Measurements from ENCODE around the gene TEKTIP1.
A peak's percentile ranks its signal among the peaks of the same experiment; 100 is the strongest.

TEKTIP1 gene

DNA sequence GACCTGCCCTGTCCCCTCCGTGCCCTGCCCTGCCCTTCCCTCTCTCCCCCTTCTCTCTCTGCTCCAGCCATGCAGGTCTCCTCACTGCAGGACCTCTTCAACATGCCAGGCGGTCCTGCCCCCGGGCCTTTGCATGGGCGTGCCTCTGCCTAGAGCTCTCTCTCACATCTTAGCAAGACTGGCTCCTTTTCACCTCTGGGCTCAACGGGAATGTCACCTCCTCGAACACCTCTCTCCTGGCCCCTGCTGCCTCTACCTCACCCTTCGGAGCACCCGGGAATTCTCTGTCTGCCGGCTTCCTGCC, 12.8 kb downstream of the TEKTIP1 start:
- H3K36me3 ChIP-seq (replicated peaks; ENCODE audit: low read depth, low read length), result peaks cover 35% of the 10 kb centered on the region
- H2AFZ ChIP-seq (ENCODE audit: low read depth, low read length), result no peak overlapping the region
- no peak overlapping the region for H3K4me2 ChIP-seq (ENCODE audit: low read length)
- H4K20me1 ChIP-seq (ENCODE audit: insufficient read depth, low read length), result peaks cover 6% of the 10 kb centered on the region
- no peak for TF ChIP-seq EZH2phosphoT487 (IDR thresholded peaks at IDR 0.05; ENCODE audit: low read depth)
- TF ChIP-seq, protein P1, sequence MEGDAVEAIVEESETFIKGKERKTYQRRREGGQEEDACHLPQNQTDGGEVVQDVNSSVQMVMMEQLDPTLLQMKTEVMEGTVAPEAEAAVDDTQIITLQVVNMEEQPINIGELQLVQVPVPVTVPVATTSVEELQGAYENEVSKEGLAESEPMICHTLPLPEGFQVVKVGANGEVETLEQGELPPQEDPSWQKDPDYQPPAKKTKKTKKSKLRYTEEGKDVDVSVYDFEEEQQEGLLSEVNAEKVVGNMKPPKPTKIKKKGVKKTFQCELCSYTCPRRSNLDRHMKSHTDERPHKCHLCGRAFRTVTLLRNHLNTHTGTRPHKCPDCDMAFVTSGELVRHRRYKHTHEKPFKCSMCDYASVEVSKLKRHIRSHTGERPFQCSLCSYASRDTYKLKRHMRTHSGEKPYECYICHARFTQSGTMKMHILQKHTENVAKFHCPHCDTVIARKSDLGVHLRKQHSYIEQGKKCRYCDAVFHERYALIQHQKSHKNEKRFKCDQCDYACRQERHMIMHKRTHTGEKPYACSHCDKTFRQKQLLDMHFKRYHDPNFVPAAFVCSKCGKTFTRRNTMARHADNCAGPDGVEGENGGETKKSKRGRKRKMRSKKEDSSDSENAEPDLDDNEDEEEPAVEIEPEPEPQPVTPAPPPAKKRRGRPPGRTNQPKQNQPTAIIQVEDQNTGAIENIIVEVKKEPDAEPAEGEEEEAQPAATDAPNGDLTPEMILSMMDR (IDR thresholded peaks at IDR 0.05; ENCODE audit: low read depth, low read length), result no peak
- peaks cover 39% of the 10 kb centered on the region for H3K4me1 ChIP-seq (ENCODE audit: low read length)
- no peak overlapping the region for H3K4me3 ChIP-seq (ENCODE audit: low read length)
- no peaks in the 10 kb centered on the region for H3K27me3 ChIP-seq (ENCODE audit: low read depth, low read length)
- no peak overlapping the region for H3K27ac ChIP-seq (ENCODE audit: low read length)
- H3K9me3 ChIP-seq (ENCODE audit: insufficient read depth, low read length), result no peaks in the 10 kb centered on the region
- no peak overlapping the region for H3K9ac ChIP-seq (ENCODE audit: low read length)
- H3K79me2 ChIP-seq (ENCODE audit: low read length), result peaks cover 64% of the 10 kb centered on the region

DNA sequence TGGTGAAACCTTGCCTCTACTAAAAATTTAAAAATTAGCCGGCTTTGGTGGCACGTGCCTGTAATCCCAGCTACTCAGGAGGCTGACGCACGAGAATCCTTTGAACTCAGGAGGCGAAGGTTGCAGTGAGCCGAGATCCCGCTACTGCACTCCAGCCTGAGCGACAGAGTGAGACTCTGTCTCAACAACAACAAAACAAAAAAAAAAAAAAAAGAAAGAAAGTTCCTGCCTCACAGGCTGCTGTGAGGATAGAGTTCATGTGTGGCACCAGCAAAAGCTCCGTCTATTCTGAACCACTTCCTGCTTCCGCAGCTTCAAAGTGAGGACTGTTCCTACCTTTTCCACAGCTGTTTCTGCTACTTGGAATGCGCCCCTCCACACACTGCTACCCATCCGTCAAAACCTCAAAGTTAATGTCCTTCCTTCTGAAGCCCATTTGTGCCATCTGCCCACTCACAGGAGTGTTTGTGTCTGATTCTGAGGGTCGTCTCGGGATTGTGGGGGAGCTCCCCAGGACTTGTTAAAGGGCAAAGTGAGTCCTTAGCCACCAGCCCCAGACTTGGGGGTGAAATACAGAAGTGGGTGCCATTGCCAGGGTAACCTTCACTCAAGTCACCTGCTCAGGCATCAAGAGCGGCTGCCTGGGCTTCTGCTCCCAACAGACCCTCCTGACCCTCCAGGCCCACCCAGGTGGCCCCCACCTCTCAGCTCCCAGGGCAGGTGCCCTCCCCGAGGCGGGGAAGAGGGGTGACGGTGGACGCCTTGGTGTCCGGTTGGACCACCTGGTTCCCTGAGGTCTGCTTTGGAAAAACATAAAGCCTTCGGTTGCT, 15.5 kb downstream of the TEKTIP1 start:
- Histone ChIP-seq H3K79me2 (ENCODE audit: low read length) (peaks cover 64% of the 10 kb centered on the region), H3K9ac (ENCODE audit: low read length) (peak overlapping the region; percentile 42; the same call in 1 of the 2 replicates), H3K4me1 (ENCODE audit: low read length) (peaks cover 44% of the 10 kb centered on the region), H3K9me3 (ENCODE audit: insufficient read depth, low read length) (no peaks in the 10 kb centered on the region), H3K4me3 (ENCODE audit: low read length) (peak overlapping the region; percentile 42), H3K36me3 (replicated peaks; ENCODE audit: low read depth, low read length) (peaks cover 23% of the 10 kb centered on the region), H4K20me1 (ENCODE audit: insufficient read depth, low read length) (peaks cover 6% of the 10 kb centered on the region), H3K27ac (ENCODE audit: low read length) (peak overlapping the region; percentile 67), H2AFZ (ENCODE audit: low read depth, low read length) (no peak overlapping the region), H3K27me3 (ENCODE audit: low read depth, low read length) (no peaks in the 10 kb centered on the region), H3K4me2 (ENCODE audit: low read length) (peak overlapping the region; percentile 61)
- TF ChIP-seq, protein P1 (IDR thresholded peaks at IDR 0.05; ENCODE audit: low read depth, low read length), result no peak
- TF ChIP-seq EZH2phosphoT487 (IDR thresholded peaks at IDR 0.05; ENCODE audit: low read depth), result no peak

DNA sequence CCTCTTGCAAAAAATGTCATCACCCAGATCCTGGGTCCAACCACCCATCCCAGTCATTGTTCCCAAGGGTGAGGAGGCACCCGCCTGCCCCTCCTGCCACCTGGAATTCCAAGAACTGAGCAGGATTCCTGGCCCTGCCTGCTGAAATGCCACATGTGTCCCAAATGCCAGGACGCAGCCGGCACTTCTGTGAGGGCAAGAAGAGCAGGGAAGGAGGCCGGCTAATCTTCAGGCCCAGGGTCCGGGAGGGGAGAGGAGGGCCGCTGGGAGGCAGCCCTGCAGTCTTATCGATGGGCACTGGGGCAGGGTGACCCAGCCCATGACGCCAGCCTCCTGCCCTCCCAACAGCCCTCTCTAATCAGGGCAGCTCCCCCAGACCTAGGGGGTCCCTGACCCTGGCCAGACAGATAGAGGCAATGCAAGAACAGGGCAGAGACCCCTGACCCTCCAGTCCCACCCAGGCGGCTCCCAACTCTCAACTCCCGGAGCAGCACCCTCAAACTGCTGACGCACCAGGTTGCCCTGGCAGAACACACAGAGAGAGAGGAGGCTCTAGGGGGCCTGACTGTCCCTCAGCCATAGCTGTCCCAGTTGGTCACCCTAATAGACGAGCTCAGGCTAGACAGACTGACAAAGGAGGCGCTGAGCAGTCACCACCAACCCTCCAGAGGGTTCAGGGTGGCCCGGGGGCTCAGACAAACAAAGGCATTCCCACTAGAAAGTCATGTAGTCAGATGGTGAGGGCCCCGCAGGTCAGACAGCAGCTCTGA, 16.9 kb downstream of the TEKTIP1 start:
- H3K27ac ChIP-seq (ENCODE audit: low read length), result no peak overlapping the region
- no peak overlapping the region for H2AFZ ChIP-seq (ENCODE audit: low read depth, low read length)
- peaks cover 6% of the 10 kb centered on the region for H4K20me1 ChIP-seq (ENCODE audit: insufficient read depth, low read length)
- H3K4me2 ChIP-seq (ENCODE audit: low read length), result peak overlapping the region; percentile 93
- peaks cover 62% of the 10 kb centered on the region for H3K79me2 ChIP-seq (ENCODE audit: low read length)
- no peaks in the 10 kb centered on the region for H3K9me3 ChIP-seq (ENCODE audit: insufficient read depth, low read length)
- peak overlapping the region; percentile 95 for H3K4me3 ChIP-seq (ENCODE audit: low read length)
- TF ChIP-seq EZH2phosphoT487 (IDR thresholded peaks at IDR 0.05; ENCODE audit: low read depth), result no peak
- TF ChIP-seq, protein P1 (IDR thresholded peaks at IDR 0.05; ENCODE audit: low read depth, low read length), result no peak
- no peaks in the 10 kb centered on the region for H3K27me3 ChIP-seq (ENCODE audit: low read depth, low read length)
- peak overlapping the region; percentile 90; the same call in 1 of the 2 replicates for H3K9ac ChIP-seq (ENCODE audit: low read length)
- peaks cover 44% of the 10 kb centered on the region for H3K4me1 ChIP-seq (ENCODE audit: low read length)
- peaks cover 20% of the 10 kb centered on the region for H3K36me3 ChIP-seq (replicated peaks; ENCODE audit: low read depth, low read length)

DNA sequence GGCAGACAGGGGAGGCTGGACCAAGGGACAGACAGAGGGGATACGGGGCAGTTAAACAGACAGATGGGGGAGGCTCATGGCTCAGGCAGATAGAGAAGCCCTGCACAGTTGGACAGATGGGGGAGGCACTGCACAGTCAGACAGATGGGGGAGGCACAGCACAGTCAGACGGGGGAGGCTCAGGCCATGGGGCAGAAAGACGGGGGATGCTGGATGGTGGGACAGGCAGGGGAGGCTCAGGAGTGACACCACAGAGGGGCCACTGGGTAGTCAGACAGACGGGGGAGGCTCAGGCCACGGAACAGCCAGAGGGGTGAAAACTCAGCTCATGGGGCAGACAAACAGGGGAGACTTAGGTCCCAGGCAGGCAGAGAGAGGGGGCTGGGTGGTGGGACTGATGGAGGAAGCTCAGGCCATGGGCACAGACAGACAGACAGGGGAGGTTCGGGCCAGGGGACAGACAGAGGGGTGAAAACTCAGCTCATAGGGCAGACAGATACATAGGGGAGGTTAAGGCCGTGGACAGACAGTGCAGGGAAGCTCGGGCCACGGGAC, 17.5 kb downstream of the TEKTIP1 start:
- peak overlapping the region; percentile 23 for H3K27ac ChIP-seq (ENCODE audit: low read length)

More for the DNA sequence above, 17.5 kb downstream of the TEKTIP1 start:
- H3K9me3 ChIP-seq (ENCODE audit: insufficient read depth, low read length), result no peaks in the 10 kb centered on the region
- H2AFZ ChIP-seq (ENCODE audit: low read depth, low read length), result no peak overlapping the region
- peaks cover 44% of the 10 kb centered on the region for H3K4me1 ChIP-seq (ENCODE audit: low read length)
- no peaks in the 10 kb centered on the region for H3K27me3 ChIP-seq (ENCODE audit: low read depth, low read length)
- peaks cover 6% of the 10 kb centered on the region for H4K20me1 ChIP-seq (ENCODE audit: insufficient read depth, low read length)
- peaks cover 13% of the 10 kb centered on the region for H3K36me3 ChIP-seq (replicated peaks; ENCODE audit: low read depth, low read length)
- peak overlapping the region; percentile 93 for H3K4me2 ChIP-seq (ENCODE audit: low read length)
- H3K79me2 ChIP-seq (ENCODE audit: low read length), result peaks cover 55% of the 10 kb centered on the region
- peak overlapping the region; percentile 95 for H3K4me3 ChIP-seq (ENCODE audit: low read length)
- no peak for TF ChIP-seq EZH2phosphoT487 (IDR thresholded peaks at IDR 0.05; ENCODE audit: low read depth)
- TF ChIP-seq, protein P1 (IDR thresholded peaks at IDR 0.05; ENCODE audit: low read depth, low read length), result no peak
- peak overlapping the region; percentile 90 for H3K9ac ChIP-seq (ENCODE audit: low read length)
